RWPE1 (cell line): ENCODE data around the gene GRK6.

Experiments
- CTCF ChIA-PET: fragments of 350-600 bp; sonication (Branson Sonifier 250); formaldehyde crosslinking; extraction: SDS; loops from one replicate; lab custom pipeline; 2021; lab: Yijun Ruan, JAX
- POLR2A ChIA-PET: fragments of 400-600 bp; formaldehyde crosslinking; extraction: SDS; loops from one replicate; lab custom pipeline; 2020; ENCODE audit warnings: antibody characterized with exemption; ENCODE audit not compliant: low non-redundant PET; lab: Yijun Ruan, JAX
- DNase-seq: peaks from one replicate; pipeline ENCODE4 v3.0.0; 2012; ENCODE audit warnings: low spot score
- H3K27ac ChIP-seq: fragments of 450-650 bp; 2 replicates; pipeline ENCODE4 v1.5.1; 2017
- CTCF ChIP-seq: fragments of 450-650 bp; conservative IDR thresholded peaks from 2 replicates; pipeline ENCODE4 v1.5.1; 2017; ENCODE audit warnings: low read depth, mild to moderate bottlenecking

GRK6 gene

DNA sequence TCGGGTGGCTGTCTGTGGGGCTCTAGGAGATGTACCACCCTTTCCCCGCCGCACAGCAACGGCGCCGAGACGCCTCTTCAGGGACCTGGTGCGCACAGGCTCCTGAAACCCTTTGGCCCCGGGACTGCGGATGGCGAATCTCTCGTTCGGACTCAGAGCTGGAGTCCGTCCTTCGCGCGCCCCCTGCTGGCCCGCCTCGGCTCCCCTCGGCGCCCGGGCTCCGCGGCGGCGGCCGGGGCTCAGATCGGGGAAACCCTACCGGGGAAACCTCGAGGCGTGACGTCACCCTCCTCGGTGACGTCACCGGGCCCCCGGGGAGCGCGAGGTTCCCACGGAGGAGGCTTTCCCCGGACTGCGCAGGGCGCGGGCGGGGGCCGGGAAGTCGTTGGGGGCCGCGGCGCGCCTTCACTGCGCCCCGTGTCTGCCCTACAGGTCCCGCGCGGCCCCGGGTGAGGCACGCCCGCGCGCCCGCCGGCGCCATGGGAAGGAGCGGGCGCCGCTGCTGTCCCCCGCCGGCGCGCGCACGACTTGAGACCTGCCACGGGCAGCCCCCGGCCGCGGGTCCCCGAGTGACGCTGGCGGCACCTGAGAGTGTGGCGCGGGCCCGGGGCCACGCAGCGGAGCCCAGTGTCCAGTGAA, 28.0 kb downstream of the GRK6 start:
- peak overlapping the region; percentile 84 for H3K27ac ChIP-seq
- CTCF ChIA-PET = interaction anchor here (0.6 to 11.5 kb wide), 27 partner anchors 9 to 744 kb away, joined by 3 to 210 read pairs (median 5); partner anchors contain the start of genes MXD3, PFN3 and RGS14
- POLR2A ChIA-PET = interaction anchor here (1.9 to 2.5 kb wide), 2 partner anchors 29 to 51 kb away, joined by 7 to 20 read pairs; partner anchors contain the start of gene GRK6
- DNase-seq = peak; percentile 100
- peak; percentile 96 for TF ChIP-seq CTCF

GRCh38 chr5:177455036-177455660, 28.7 kb downstream of the GRK6 start:
- peak overlapping the region; percentile 84 for H3K27ac ChIP-seq
- POLR2A ChIA-PET = interaction anchor here (1.9 to 2.5 kb wide), 2 partner anchors 29 to 51 kb away, joined by 7 to 20 read pairs; partner anchors contain the start of gene GRK6
- TF ChIP-seq CTCF = peak; percentile 78
- DNase-seq = peak; percentile 84
- CTCF ChIA-PET = interaction anchor here (0.6 to 11.5 kb wide), 32 partner anchors 8 to 684 kb away, joined by 3 to 210 read pairs (median 5); partner anchors contain the start of genes GRK6, MXD3, PFN3 and RGS14

DNA sequence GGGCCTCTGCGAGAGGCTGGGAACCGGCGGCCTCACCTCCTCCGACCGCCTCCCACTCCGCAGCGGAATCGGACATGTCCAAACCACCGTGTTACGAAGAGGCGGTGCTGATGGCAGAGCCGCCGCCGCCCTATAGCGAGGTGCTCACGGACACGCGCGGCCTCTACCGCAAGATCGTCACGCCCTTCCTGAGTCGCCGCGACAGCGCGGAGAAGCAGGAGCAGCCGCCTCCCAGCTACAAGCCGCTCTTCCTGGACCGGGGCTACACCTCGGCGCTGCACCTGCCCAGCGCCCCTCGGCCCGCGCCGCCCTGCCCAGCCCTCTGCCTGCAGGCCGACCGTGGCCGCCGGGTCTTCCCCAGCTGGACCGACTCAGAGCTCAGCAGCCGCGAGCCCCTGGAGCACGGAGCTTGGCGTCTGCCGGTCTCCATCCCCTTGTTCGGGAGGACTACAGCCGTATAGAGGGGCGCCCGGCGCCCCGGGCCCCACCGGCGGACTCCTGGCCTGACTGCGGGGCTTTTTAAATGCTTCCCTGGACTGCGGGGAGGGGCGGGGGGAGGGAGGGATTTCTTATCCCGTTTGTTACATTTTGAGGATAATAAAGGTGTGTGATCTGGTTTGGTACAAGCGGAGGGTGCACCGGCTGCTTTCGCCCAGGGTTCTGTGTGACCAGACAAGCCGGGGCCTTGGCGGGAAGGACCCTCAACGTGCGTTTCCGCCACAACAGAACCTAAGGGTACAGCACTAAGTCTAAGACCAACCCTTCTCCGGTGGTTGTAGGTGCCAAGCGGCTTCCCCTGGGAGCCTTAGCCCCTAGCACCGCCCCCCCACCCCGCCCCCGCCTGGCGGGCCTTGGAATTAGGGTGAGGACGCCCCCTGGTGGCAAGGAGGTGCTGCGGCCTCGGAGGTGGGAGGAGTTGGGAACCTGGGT, 29.4 kb downstream of the GRK6 start:
- POLR2A ChIA-PET = interaction anchor here (0.6 to 2.5 kb wide), 3 partner anchors 30 to 67 kb away, joined by 3 to 20 read pairs (median 7); partner anchors contain the start of gene GRK6
- CTCF ChIA-PET = interaction anchor here (0.7 to 11.5 kb wide), 24 partner anchors 11 to 148 kb away, joined by 3 to 210 read pairs (median 5); partner anchors contain the start of genes GRK6, MXD3, PFN3 and TMED9
- H3K27ac ChIP-seq = peak overlapping the region; percentile 84
- peak; percentile 99 for DNase-seq
- peak; percentile 97 for TF ChIP-seq CTCF

GRCh38 chr5:177456591-177456964, 30.1 kb downstream of the GRK6 start:
- POLR2A ChIA-PET = interaction anchor here (1.6 kb wide), 1 partner anchor 52 kb away, joined by 6 read pairs; no protein-coding TSS in a partner anchor
- CTCF ChIA-PET = interaction anchor here (0.7 to 11.5 kb wide), 10 partner anchors 9 to 147 kb away, joined by 3 to 210 read pairs (median 5); partner anchors contain the start of genes GRK6 and PFN3
- H3K27ac ChIP-seq = peak overlapping the region; percentile 84
- TF ChIP-seq CTCF = peak; percentile 76
- DNase-seq = no peak

DNA sequence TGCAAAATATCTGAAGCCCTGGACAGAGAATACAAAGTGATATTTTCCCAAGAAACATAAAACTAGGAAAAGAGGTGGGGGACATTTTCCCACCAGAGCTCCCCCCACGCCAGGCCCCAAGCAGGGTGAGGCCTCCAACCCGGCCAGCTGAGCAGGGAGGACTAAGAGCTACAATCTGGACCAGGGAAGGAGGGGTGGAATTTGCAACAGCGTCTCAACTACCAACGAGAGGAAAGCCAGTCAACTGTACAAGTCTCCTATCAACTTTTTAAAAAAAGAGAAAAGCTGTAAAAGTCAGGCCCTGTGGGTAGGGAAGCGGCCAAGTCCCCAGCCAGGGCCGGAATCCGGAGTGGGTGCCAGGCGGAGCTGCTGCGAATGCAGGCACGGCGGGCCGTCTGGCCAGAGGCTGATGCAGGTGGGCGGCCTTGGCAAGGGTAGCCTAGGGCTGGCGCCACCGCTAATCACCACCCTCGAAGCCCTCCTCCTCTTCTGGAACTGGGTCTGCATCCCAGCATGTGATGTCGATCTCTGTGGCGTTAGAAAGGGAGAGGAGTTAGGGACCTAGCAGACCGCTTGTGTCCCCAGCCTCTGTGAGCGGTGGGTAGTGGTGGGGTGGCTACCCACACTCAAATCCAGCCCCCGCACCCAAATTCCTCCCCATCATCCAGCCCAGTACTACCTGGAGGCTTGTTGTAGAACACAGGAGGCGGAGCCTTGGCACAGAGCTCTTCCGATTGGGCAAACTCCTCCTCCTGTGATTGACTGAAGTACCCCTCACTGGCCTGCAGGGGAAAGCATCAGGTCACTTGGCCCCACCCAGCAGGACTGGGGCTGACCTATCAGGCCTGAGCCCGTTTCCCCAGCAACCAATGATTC, 30.7 kb downstream of the GRK6 start:
- CTCF ChIA-PET = interaction anchor here (0.5 to 11.5 kb wide), 15 partner anchors 9 to 148 kb away, joined by 3 to 210 read pairs (median 4); partner anchors contain the start of genes GRK6 and PFN3
- peak; percentile 99 for DNase-seq
- POLR2A ChIA-PET = interaction anchor here (1.6 kb wide), 1 partner anchor 53 kb away, joined by 6 read pairs; no protein-coding TSS in a partner anchor
- peak; percentile 56 for TF ChIP-seq CTCF
- peak overlapping the region; percentile 84 for H3K27ac ChIP-seq
